Bronchial epithelial cell (primary cell): Measurements from ENCODE around the gene TRMT13. TPM values are rescaled to one million over a fixed set of nuclear protein-coding genes. Genes with fewer than 3 reads are reported as not detected.
A peak's percentile ranks its signal among the peaks of the same experiment; 100 is the strongest.

Experiments used
- DNase-seq: peaks from one replicate; pipeline ENCODE4 v3.0.0-alpha.2; 2010; ENCODE audit warnings: low read depth
- FAIRE-seq: peaks from 2 replicates; lab custom pipeline; 2011; peaks lifted over from hg19 to GRCh38; lab: Jason Lieb, UNC
- H3K27me3 ChIP-seq: 2 replicates; pipeline ENCODE4 v1.5.1; 2011; ENCODE audit warnings: low read length; ENCODE audit not compliant: control insufficient read depth, insufficient read depth
- H3K36me3 ChIP-seq: 2 replicates; pipeline ENCODE4 v1.5.1; 2011; ENCODE audit warnings: low read length; ENCODE audit not compliant: control insufficient read depth, insufficient read depth
- H3K4me3 ChIP-seq: 2 replicates; pipeline ENCODE4 v1.5.1; 2011; ENCODE audit warnings: mild to moderate bottlenecking, low read depth, low read length, control low read depth
- CTCF ChIP-seq: IDR thresholded peaks from 2 replicates; pipeline ENCODE4 v1.5.1; 2011; ENCODE audit warnings: mild to moderate bottlenecking, moderate library complexity, low read length, control low read depth, inconsistent platforms; ENCODE audit not compliant: insufficient read depth, severe bottlenecking
- total RNA-seq: library from RNA; depleted of rRNA; stranded (reverse); fragments of >200 nt; gene quantifications from 2 replicates; pipeline ENCODE4 v1.2.1, GENCODE V29; 2014

Gene TRMT13
- total RNA-seq, 1 donor from 2014 or later = 14.2 TPM

GRCh38 chr1:100130552-100131077 is 2.3 kb upstream of the TRMT13 start:
- Histone ChIP-seq H3K4me3 (no peak overlapping the region), H3K36me3 (no peaks in the 10 kb centered on the region), H3K27me3 (no peaks in the 10 kb centered on the region)
- DNase-seq (peak; percentile 50), FAIRE-seq (no peak)
- TF ChIP-seq CTCF = no peak

GRCh38 chr1:100131623-100132022 is 1.3 kb upstream of the TRMT13 start:
- no peak overlapping the region for H3K4me3 ChIP-seq

GRCh38 chr1:100134872-100135271 is 1.9 kb downstream of the TRMT13 start:
- Histone ChIP-seq H3K36me3 (peaks cover 10% of the 10 kb centered on the region), H3K27me3 (no peaks in the 10 kb centered on the region), H3K4me3 (no peak overlapping the region)
- no peak for FAIRE-seq
- no peak for DNase-seq
- TF ChIP-seq CTCF = no peak

More at GRCh38 chr1:100131623-100132022, 1.3 kb upstream of the TRMT13 start:
- H3K36me3 ChIP-seq = no peaks in the 10 kb centered on the region
- DNase-seq (no peak), FAIRE-seq (no peak)
- no peaks in the 10 kb centered on the region for H3K27me3 ChIP-seq
- no peak for TF ChIP-seq CTCF

GRCh38 chr1:100137602-100138001 is 4.6 kb downstream of the TRMT13 start:
- no peak for DNase-seq

DNA sequence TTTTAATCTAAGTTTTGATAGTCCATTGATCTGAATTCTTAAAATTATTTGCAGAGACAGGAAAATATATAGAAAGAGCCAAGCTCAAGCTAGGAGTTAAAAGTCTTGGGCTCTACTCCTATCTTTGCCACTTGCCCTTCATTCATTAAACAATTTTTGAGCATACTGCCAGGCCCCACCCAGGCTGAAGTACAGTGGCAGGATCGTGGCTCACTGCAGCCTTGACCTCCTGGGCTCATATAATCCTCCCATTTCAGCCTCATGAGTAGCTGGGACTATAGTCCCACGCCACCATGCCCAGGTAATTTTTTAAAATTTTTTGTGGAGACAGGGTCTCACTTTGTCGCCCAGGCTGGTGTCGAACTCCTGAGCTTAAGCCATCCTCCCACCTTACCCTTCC is 8.2 kb downstream of the TRMT13 start:
- H3K36me3 ChIP-seq = peaks cover 15% of the 10 kb centered on the region

More at GRCh38 chr1:100137602-100138001, 4.6 kb downstream of the TRMT13 start:
- Histone ChIP-seq H3K36me3 (peaks cover 13% of the 10 kb centered on the region), H3K27me3 (no peaks in the 10 kb centered on the region), H3K4me3 (no peak overlapping the region)
- no peak for TF ChIP-seq CTCF
- FAIRE-seq = no peak

More for the DNA sequence above, 8.2 kb downstream of the TRMT13 start:
- DNase-seq (no peak), FAIRE-seq (no peak)
- no peak for TF ChIP-seq CTCF
- H3K27me3 ChIP-seq = no peaks in the 10 kb centered on the region
- H3K4me3 ChIP-seq = no peak overlapping the region
